Tibial nerve (tissue), 4 donors: ENCODE measurements around the gene CMAS. TPM values are rescaled to one million over a fixed set of nuclear protein-coding genes. Genes with fewer than 3 reads are reported as not detected.

ENCODE experiments used
- DNase-seq, 2 donors: peaks; one replicate each; pipeline ENCODE4 v3.0.0-alpha.2; 2019; ENCODE audit warnings: low spot score in 2 of 2
- H3K27ac ChIP-seq, 4 donors: fragments of 200-600 bp; sonication (generic) in 3 of 4; one replicate each; pipeline ENCODE4 v1.5.1; 2017 to 2019; ENCODE audit warnings: mild to moderate bottlenecking in 1 of 4
- H3K27me3 ChIP-seq, 2 donors: fragments of 200-600 bp; sonication (generic) in 1 of 2; one replicate each; pipeline versions ENCODE4 v1.5.1 to v1.6.0; 2017 to 2019
- H3K36me3 ChIP-seq, 3 donors: fragments of 200-600 bp; sonication (generic); one replicate each; pipeline ENCODE4 v1.5.1; 2018 to 2019
- H3K4me1 ChIP-seq, 4 donors: fragments of 200-600 bp; sonication (generic) in 3 of 4; one replicate each; pipeline ENCODE4 v1.5.1; 2017 to 2019
- H3K4me3 ChIP-seq, 4 donors: fragments of 200-600 bp; sonication (generic) in 3 of 4; one replicate each; pipeline ENCODE4 v1.5.1; 2017 to 2019; ENCODE audit warnings: mild to moderate bottlenecking in 1 of 4, moderate library complexity in 1 of 4
- H3K9me3 ChIP-seq, 4 donors: fragments of 200-600 bp; sonication (generic) in 3 of 4; one replicate each; pipeline ENCODE4 v1.5.1; 2017 to 2019
- EP300 ChIP-seq, 2 donors: sonication (generic); formaldehyde crosslinking; IDR thresholded peaks; one replicate each; pipeline ENCODE4 v1.6.1; 2017; ENCODE audit warnings: antibody characterized with exemption in 2 of 2, mild to moderate bottlenecking in 1 of 2
- POLR2A ChIP-seq, 2 donors: fragments of 450-650 bp; IDR thresholded peaks; one replicate each; pipeline ENCODE4 v1.6.1; 2017; ENCODE audit warnings: antibody characterized with exemption in 2 of 2, mild to moderate bottlenecking in 2 of 2, moderate library complexity in 2 of 2
- WGBS, 2 donors: methylation state at CpG; one replicate each; pipeline ENCODE4 v1.1.5; 2018; 5-methylcytosine and 5-hydroxymethylcytosine counted together
- total RNA-seq, 4 donors: library from RNA; depleted of rRNA; stranded (reverse); fragments of >200 nt; gene quantifications; one replicate each; pipeline ENCODE4 v1.1.0, GENCODE V29; 2016
- TF ChIP-seq, protein P1 (sequence below), 5 experiments: fragments of 200-600 bp in 3 of 5; fragments of 450-650 bp in 2 of 5; sonication (generic) in 3 of 5; IDR thresholded peaks; one replicate each; pipeline ENCODE4 v1.5.1; 2016 to 2019; ENCODE audit warnings: antibody characterized with exemption in 5 of 5, mild to moderate bottlenecking in 3 of 5, moderate library complexity in 2 of 5

The CMAS gene
- total RNA-seq, 4 donors from 2014 or later: 16.3 to 33.4 (median 21.5) TPM

DNA sequence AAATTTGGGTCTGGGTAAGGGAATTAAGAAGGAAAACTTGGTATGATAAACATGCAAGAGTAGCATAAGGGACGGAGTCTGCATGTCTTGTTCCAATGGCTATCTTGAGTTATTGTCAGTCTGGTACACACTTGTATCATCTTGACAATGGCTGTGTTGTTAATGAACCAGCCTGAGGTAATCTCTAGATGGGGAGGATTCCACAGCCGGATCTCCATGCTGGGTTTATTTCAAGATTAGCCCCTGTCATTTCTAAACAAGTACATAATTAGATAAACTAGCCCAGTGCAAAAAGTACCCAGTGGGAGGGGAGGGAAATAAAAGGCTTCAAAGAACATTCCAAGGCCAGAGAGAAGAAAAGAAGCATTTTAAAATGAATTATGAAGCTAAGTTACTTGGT, 16.5 kb upstream of the CMAS start:
- no peak overlapping the region for H3K4me3 ChIP-seq
- peaks cover 0 to 5% (median 2%) of the 10 kb centered on the region in 4 donors for H3K4me1 ChIP-seq
- no peak for DNase-seq
- WGBS, 2 donors: 53 to 58% methylated on average over 2 of the region's 2 CpGs
- H3K9me3 ChIP-seq: no peaks in the 10 kb centered on the region
- no peak for TF ChIP-seq POLR2A (IDR thresholded peaks at IDR 0.05)
- TF ChIP-seq, protein P1, sequence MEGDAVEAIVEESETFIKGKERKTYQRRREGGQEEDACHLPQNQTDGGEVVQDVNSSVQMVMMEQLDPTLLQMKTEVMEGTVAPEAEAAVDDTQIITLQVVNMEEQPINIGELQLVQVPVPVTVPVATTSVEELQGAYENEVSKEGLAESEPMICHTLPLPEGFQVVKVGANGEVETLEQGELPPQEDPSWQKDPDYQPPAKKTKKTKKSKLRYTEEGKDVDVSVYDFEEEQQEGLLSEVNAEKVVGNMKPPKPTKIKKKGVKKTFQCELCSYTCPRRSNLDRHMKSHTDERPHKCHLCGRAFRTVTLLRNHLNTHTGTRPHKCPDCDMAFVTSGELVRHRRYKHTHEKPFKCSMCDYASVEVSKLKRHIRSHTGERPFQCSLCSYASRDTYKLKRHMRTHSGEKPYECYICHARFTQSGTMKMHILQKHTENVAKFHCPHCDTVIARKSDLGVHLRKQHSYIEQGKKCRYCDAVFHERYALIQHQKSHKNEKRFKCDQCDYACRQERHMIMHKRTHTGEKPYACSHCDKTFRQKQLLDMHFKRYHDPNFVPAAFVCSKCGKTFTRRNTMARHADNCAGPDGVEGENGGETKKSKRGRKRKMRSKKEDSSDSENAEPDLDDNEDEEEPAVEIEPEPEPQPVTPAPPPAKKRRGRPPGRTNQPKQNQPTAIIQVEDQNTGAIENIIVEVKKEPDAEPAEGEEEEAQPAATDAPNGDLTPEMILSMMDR (IDR thresholded peaks at IDR 0.05): no peak
- TF ChIP-seq EP300 (IDR thresholded peaks at IDR 0.05): no peak
- no peak overlapping the region for H3K27ac ChIP-seq
- H3K27me3 ChIP-seq: no peaks in the 10 kb centered on the region
- no peaks in the 10 kb centered on the region for H3K36me3 ChIP-seq

DNA sequence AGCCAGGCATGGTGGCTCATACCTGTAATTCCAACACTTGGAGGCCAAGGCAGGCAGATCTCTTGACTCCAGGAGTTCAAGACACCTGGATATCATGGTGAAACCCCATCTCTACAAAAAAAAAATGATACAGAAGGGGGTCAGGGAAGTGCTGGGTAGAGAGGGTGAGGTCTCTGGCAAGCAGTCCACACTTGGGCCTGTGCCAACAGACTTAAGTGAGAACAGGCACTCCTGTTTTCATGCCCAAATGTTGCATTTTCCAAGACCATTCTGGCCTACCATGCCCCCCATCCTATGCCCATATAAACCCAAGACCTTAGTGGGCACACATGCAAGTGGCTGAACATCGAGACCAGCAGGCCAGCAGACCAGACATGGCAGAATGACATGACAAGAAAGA, 16.0 kb upstream of the CMAS start:
- no peaks in the 10 kb centered on the region for H3K9me3 ChIP-seq
- 92 to 93% methylated on average over 1 of the region's 1 CpG for WGBS, 2 donors
- TF ChIP-seq EP300 (IDR thresholded peaks at IDR 0.05) (no peak), POLR2A (IDR thresholded peaks at IDR 0.05) (no peak)
- TF ChIP-seq, protein P1 (IDR thresholded peaks at IDR 0.05): no peak

DNA sequence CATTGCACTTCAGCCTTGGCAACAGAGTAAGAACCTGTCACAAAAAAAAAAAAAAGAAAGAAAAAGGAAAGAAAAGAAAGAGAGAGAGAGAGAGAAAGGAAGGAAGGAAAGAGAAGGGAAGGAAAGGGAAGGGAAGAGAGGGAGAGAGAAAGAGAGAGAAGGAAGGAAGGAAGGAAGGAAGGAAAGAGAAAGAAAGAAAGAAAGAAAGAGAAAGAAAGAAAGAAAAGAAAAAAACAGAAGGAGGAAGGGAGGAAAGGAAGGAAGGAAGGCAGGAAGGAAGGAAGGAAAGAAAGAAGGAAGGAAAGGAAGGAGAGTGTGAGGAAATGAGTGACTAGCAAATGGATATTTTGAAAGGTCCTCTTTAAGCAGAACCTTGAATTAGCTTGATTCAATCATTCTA, 13.3 kb upstream of the CMAS start:
- no peaks in the 10 kb centered on the region for H3K36me3 ChIP-seq
- no peaks in the 10 kb centered on the region for H3K27me3 ChIP-seq
- H3K4me3 ChIP-seq: no peak overlapping the region
- H3K9me3 ChIP-seq: no peaks in the 10 kb centered on the region
- H3K27ac ChIP-seq: no peak overlapping the region
- TF ChIP-seq POLR2A (IDR thresholded peaks at IDR 0.05) (no peak), EP300 (IDR thresholded peaks at IDR 0.05) (no peak)
- TF ChIP-seq, protein P1 (IDR thresholded peaks at IDR 0.05): no peak
- no peak for DNase-seq
- H3K4me1 ChIP-seq: peaks cover 0 to 20% (median 7%) of the 10 kb centered on the region in 4 donors

More for the DNA sequence above, 16.0 kb upstream of the CMAS start:
- no peaks in the 10 kb centered on the region for H3K36me3 ChIP-seq
- H3K4me1 ChIP-seq: peaks cover 0 to 10% (median 5%) of the 10 kb centered on the region in 4 donors
- no peaks in the 10 kb centered on the region for H3K27me3 ChIP-seq
- no peak for DNase-seq
- no peak overlapping the region for H3K4me3 ChIP-seq
- no peak overlapping the region for H3K27ac ChIP-seq

DNA sequence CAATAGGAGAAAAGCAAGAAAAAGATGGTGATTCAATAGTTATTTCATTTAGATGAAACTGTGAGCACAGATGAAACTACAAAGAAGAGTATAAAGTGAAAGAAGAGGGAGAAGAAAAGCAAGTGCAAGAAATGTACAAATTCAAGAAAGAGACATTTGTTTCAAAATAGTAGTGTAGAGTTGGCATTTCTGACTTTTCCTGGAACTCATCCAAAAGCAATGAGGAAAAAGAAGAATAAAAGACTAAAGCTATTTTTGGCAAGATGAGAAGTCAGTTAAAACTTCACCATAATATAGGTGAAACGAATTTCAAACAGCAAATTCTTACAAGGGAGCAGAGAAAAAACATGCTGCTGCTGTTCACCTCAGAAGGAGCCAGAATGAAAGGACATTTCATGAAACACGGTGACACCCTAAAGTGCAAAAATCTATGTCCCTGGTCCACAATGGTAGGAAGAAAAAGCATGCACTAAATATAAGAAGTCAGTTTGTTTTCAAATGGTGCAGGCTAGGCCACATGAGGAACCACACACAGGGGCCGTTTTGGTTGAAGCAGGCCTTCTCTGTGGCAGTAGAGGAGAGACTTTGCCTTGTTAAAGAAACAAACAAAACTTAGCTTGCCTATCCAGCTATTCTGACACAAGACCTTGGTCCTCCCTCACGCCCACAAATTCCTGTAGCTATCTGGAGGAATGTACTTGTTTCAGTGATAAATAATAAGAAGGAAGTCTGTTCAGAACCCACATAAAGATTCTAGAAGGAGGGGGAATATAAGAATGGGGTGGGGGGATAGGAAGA, 11.1 kb upstream of the CMAS start:
- H3K9me3 ChIP-seq: no peaks in the 10 kb centered on the region
- DNase-seq: no peak
- H3K27ac ChIP-seq: peak overlapping the region in 2 of 4 donors; percentile 62 to 70
- H3K4me3 ChIP-seq: no peak overlapping the region
- peaks cover 0 to 20% (median 7%) of the 10 kb centered on the region in 4 donors for H3K4me1 ChIP-seq
- H3K27me3 ChIP-seq: no peaks in the 10 kb centered on the region
- WGBS, 2 donors: 10 to 12% methylated on average over 4 of the region's 4 CpGs
- TF ChIP-seq POLR2A (IDR thresholded peaks at IDR 0.05) (no peak), EP300 (IDR thresholded peaks at IDR 0.05) (no peak)
- TF ChIP-seq, protein P1 (IDR thresholded peaks at IDR 0.05): no peak
- no peaks in the 10 kb centered on the region for H3K36me3 ChIP-seq

DNA sequence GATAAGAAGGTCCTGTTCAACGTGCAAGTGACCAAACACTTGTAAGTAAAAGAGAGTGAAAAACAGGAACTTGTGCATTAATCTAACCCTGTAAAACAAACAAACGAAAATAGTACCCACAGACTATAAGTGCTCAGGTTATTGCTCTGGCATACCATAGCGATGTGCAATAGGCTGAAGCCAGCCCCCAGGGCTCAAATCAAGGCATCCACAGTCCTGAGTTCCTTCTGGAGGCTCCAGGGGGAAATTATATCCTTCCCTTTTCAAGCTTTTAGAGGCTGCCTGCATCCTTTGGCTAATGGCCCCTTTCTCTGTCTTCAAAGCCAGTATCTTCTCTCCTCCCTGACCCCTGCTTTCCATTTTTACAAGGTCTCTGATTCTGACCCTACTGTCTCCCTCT, 8.1 kb upstream of the CMAS start:
- Histone ChIP-seq H3K4me3 (no peak overlapping the region), H3K36me3 (no peaks in the 10 kb centered on the region), H3K27me3 (no peaks in the 10 kb centered on the region), H3K9me3 (no peaks in the 10 kb centered on the region), H3K4me1 (peaks cover 0 to 20% (median 7%) of the 10 kb centered on the region in 4 donors), H3K27ac (no peak overlapping the region)
- 77 to 82% methylated on average over 3 of the region's 3 CpGs for WGBS, 2 donors
- TF ChIP-seq POLR2A (IDR thresholded peaks at IDR 0.05) (no peak), EP300 (IDR thresholded peaks at IDR 0.05) (no peak)
- TF ChIP-seq, protein P1 (IDR thresholded peaks at IDR 0.05): no peak
- no peak for DNase-seq
